ENCODE results near the gene TEAD3.

DNA sequence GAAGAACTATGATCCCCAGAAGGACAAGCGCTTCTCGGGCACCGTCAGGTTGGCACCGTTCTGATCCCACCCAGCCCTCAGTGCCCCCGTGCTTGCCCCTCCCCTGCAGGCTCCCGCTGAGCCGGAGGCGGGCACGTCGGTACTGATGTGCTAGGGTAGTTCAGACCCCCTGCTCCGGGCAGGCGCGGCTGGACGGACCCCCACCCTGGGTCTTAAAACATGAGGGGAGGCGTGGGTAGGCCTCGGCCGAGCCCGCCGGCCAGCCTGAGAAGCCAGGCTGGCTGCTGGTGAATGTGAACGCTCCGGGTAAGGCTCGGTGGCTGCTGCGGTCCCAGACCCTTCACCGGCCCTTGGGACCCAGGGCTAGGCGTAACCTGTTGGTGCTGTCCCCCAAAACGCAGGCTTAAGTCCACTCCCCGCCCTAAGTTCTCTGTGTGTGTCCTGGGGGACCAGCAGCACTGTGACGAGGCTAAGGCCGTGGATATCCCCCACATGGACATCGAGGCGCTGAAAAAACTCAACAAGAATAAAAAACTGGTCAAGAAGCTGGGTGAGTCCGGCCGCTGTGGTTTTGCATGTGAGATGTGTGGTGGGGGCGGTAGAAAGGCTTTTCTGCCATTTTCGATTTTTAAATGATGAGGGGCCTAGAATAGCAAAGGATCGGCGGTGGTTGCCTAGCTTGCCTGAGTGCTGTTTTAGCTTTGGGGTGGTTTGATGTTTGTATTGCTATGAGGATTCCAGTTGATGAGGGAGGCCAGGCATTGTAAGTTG is 27.7 kb downstream of the TEAD3 start:
- TF ChIP-seq, protein P1, sequence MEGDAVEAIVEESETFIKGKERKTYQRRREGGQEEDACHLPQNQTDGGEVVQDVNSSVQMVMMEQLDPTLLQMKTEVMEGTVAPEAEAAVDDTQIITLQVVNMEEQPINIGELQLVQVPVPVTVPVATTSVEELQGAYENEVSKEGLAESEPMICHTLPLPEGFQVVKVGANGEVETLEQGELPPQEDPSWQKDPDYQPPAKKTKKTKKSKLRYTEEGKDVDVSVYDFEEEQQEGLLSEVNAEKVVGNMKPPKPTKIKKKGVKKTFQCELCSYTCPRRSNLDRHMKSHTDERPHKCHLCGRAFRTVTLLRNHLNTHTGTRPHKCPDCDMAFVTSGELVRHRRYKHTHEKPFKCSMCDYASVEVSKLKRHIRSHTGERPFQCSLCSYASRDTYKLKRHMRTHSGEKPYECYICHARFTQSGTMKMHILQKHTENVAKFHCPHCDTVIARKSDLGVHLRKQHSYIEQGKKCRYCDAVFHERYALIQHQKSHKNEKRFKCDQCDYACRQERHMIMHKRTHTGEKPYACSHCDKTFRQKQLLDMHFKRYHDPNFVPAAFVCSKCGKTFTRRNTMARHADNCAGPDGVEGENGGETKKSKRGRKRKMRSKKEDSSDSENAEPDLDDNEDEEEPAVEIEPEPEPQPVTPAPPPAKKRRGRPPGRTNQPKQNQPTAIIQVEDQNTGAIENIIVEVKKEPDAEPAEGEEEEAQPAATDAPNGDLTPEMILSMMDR (IDR thresholded peaks at IDR 0.05): no peak
- TF ChIP-seq SP1 (CRISPR knock-in tag; conservative IDR thresholded peaks at IDR 0.05): no peak
- TF ChIP-seq, protein P2, sequence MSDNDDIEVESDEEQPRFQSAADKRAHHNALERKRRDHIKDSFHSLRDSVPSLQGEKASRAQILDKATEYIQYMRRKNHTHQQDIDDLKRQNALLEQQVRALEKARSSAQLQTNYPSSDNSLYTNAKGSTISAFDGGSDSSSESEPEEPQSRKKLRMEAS (CRISPR knock-in tag; IDR thresholded peaks at IDR 0.05): no peak
- TF ChIP-seq, protein P3, sequence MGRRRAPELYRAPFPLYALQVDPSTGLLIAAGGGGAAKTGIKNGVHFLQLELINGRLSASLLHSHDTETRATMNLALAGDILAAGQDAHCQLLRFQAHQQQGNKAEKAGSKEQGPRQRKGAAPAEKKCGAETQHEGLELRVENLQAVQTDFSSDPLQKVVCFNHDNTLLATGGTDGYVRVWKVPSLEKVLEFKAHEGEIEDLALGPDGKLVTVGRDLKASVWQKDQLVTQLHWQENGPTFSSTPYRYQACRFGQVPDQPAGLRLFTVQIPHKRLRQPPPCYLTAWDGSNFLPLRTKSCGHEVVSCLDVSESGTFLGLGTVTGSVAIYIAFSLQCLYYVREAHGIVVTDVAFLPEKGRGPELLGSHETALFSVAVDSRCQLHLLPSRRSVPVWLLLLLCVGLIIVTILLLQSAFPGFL (CRISPR knock-in tag; IDR thresholded peaks at IDR 0.05; ENCODE audit: borderline replicate concordance): no peak
- TF ChIP-seq TCF7 (CRISPR knock-in tag; IDR thresholded peaks at IDR 0.05; ENCODE audit: low read depth): 0 out of 2 replicates have a peak, but pooled peaks have one; percentile 67
- TF ChIP-seq, protein P4, sequence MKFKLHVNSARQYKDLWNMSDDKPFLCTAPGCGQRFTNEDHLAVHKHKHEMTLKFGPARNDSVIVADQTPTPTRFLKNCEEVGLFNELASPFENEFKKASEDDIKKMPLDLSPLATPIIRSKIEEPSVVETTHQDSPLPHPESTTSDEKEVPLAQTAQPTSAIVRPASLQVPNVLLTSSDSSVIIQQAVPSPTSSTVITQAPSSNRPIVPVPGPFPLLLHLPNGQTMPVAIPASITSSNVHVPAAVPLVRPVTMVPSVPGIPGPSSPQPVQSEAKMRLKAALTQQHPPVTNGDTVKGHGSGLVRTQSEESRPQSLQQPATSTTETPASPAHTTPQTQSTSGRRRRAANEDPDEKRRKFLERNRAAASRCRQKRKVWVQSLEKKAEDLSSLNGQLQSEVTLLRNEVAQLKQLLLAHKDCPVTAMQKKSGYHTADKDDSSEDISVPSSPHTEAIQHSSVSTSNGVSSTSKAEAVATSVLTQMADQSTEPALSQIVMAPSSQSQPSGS (CRISPR knock-in tag; IDR thresholded peaks at IDR 0.05; ENCODE audit: borderline replicate concordance, low read depth): no peak
- TF ChIP-seq ATF1 (CRISPR knock-in tag; IDR thresholded peaks at IDR 0.05): no peak
- TF ChIP-seq, protein P5, sequence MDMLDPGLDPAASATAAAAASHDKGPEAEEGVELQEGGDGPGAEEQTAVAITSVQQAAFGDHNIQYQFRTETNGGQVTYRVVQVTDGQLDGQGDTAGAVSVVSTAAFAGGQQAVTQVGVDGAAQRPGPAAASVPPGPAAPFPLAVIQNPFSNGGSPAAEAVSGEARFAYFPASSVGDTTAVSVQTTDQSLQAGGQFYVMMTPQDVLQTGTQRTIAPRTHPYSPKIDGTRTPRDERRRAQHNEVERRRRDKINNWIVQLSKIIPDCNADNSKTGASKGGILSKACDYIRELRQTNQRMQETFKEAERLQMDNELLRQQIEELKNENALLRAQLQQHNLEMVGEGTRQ (CRISPR knock-in tag; IDR thresholded peaks at IDR 0.05): no peak
- TF ChIP-seq, protein P6, sequence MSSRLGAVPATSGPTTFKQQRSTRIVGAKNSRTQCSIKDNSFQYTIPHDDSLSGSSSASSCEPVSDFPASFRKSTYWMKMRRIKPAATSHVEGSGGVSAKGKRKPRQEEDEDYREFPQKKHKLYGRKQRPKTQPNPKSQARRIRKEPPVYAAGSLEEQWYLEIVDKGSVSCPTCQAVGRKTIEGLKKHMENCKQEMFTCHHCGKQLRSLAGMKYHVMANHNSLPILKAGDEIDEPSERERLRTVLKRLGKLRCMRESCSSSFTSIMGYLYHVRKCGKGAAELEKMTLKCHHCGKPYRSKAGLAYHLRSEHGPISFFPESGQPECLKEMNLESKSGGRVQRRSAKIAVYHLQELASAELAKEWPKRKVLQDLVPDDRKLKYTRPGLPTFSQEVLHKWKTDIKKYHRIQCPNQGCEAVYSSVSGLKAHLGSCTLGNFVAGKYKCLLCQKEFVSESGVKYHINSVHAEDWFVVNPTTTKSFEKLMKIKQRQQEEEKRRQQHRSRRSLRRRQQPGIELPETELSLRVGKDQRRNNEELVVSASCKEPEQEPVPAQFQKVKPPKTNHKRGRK (CRISPR knock-in tag; IDR thresholded peaks at IDR 0.05; ENCODE audit: borderline replicate concordance): no peak
- TF ChIP-seq, protein P7, sequence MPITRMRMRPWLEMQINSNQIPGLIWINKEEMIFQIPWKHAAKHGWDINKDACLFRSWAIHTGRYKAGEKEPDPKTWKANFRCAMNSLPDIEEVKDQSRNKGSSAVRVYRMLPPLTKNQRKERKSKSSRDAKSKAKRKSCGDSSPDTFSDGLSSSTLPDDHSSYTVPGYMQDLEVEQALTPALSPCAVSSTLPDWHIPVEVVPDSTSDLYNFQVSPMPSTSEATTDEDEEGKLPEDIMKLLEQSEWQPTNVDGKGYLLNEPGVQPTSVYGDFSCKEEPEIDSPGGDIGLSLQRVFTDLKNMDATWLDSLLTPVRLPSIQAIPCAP (CRISPR knock-in tag; IDR thresholded peaks at IDR 0.05): no peak
- TF ChIP-seq, protein P8, sequence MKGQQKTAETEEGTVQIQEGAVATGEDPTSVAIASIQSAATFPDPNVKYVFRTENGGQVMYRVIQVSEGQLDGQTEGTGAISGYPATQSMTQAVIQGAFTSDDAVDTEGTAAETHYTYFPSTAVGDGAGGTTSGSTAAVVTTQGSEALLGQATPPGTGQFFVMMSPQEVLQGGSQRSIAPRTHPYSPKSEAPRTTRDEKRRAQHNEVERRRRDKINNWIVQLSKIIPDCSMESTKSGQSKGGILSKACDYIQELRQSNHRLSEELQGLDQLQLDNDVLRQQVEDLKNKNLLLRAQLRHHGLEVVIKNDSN (CRISPR knock-in tag; IDR thresholded peaks at IDR 0.05): 0 out of 2 replicates have a peak, but pooled peaks have one; percentile 17
- no peak for TF ChIP-seq CREB1 (CRISPR knock-in tag; IDR thresholded peaks at IDR 0.05)

Data from WTC11 (cell line).